Mesenchymal stem cell (in vitro differentiated cells and primary cell): Measurements from ENCODE around the gene MAP3K15.
A peak's percentile ranks its signal among the peaks of the same experiment; 100 is the strongest.

ENCODE experiments used
- DNase-seq: peaks from one replicate; pipeline ENCODE4 v3.0.0-alpha.2; 2013
- H2AFZ ChIP-seq: one replicate; pipeline ENCODE4 v1.6.1; 2013; ENCODE audit warnings: low read depth, mild to moderate bottlenecking, control low read depth, inconsistent platforms, low read length, moderate library complexity
- H2AK5ac ChIP-seq: 2 replicates; pipeline ENCODE4 v1.6.1; 2013; ENCODE audit warnings: low read length, moderate library complexity, mild to moderate bottlenecking, inconsistent platforms; ENCODE audit not compliant: severe bottlenecking
- H2BK120ac ChIP-seq: one replicate; pipeline ENCODE4 v1.6.1; 2013; ENCODE audit warnings: low read depth, mild to moderate bottlenecking, inconsistent platforms, low read length, moderate library complexity
- H2BK12ac ChIP-seq, 2 experiments: one replicate each; pipeline ENCODE4 v1.6.1; 2013; ENCODE audit warnings: inconsistent platforms in 2 of 2, low read length in 2 of 2, mild to moderate bottlenecking in 2 of 2, moderate library complexity in 2 of 2, control low read depth in 1 of 2
- H2BK15ac ChIP-seq: one replicate; pipeline ENCODE4 v1.6.1; 2013; ENCODE audit warnings: mild to moderate bottlenecking, low read depth, inconsistent platforms; ENCODE audit not compliant: poor library complexity, severe bottlenecking
- H2BK5ac ChIP-seq: 2 replicates; pipeline ENCODE4 v1.6.1; 2013; ENCODE audit warnings: low read depth, mild to moderate bottlenecking, low read length, control low read depth, inconsistent platforms; ENCODE audit not compliant: poor library complexity, severe bottlenecking
- H3K14ac ChIP-seq, 2 experiments: one replicate each; pipeline ENCODE4 v1.6.1; 2013; ENCODE audit warnings: inconsistent platforms in 2 of 2, low read length in 2 of 2, control low read depth in 1 of 2, mild to moderate bottlenecking in 1 of 2, moderate library complexity in 1 of 2
- H3K18ac ChIP-seq, 2 experiments: one replicate each; pipeline ENCODE4 v1.6.1; 2013; ENCODE audit warnings: inconsistent platforms in 2 of 2, low read length in 2 of 2, control low read depth in 1 of 2, low read depth in 1 of 2, mild to moderate bottlenecking in 1 of 2
- H3K23ac ChIP-seq, 2 experiments: one replicate each; pipeline ENCODE4 v1.6.1; 2013; ENCODE audit warnings: inconsistent platforms in 2 of 2, low read length in 2 of 2, mild to moderate bottlenecking in 2 of 2, moderate library complexity in 2 of 2, control low read depth in 1 of 2
- H3K27ac ChIP-seq: 2 replicates; pipeline ENCODE4 v1.5.1; 2013; ENCODE audit warnings: mild to moderate bottlenecking, moderate library complexity, low read length, control low read depth, inconsistent platforms; ENCODE audit not compliant: poor library complexity, severe bottlenecking
- H3K27me3 ChIP-seq, 2 experiments: 2 replicates each; pipeline versions ENCODE4 v1.6.1 to v1.7.0; 2013; ENCODE audit warnings: low read length in 2 of 2, mild to moderate bottlenecking in 2 of 2, moderate library complexity in 2 of 2, control low read depth in 1 of 2, inconsistent platforms in 1 of 2; ENCODE audit not compliant: control insufficient read depth in 1 of 2, insufficient read depth in 1 of 2
- H3K36me3 ChIP-seq, 2 experiments: 2 replicates each; pipeline versions ENCODE4 v1.6.1 to v1.7.0; 2013; ENCODE audit warnings: low read length in 2 of 2, control low read depth in 1 of 2, inconsistent platforms in 1 of 2, low read depth in 1 of 2, mild to moderate bottlenecking in 1 of 2; ENCODE audit not compliant: insufficient read depth in 2 of 2, control insufficient read depth in 1 of 2
- H3K4ac ChIP-seq, 2 experiments: one replicate each; pipeline ENCODE4 v1.6.1; 2013; ENCODE audit warnings: inconsistent platforms in 2 of 2, low read length in 2 of 2, mild to moderate bottlenecking in 2 of 2, moderate library complexity in 2 of 2, control low read depth in 1 of 2, low read depth in 1 of 2
- H3K4me1 ChIP-seq: 2 replicates; pipeline ENCODE4 v1.6.1; 2013; ENCODE audit warnings: low read depth, low read length, control low read depth; ENCODE audit not compliant: control insufficient read depth, insufficient read depth
- H3K4me2 ChIP-seq: 2 replicates; pipeline ENCODE4 v1.6.1; 2013; ENCODE audit warnings: low read length, mild to moderate bottlenecking, inconsistent platforms; ENCODE audit not compliant: poor library complexity, severe bottlenecking
- H3K4me3 ChIP-seq, 2 experiments: 2 replicates each; pipeline versions ENCODE4 v1.5.1 to v1.7.0; 2013; ENCODE audit warnings: low read length in 2 of 2, mild to moderate bottlenecking in 2 of 2, control low read depth in 1 of 2, low read depth in 1 of 2; ENCODE audit not compliant: insufficient read depth in 1 of 2
- H3K79me1 ChIP-seq: replicated peaks from 2 replicates; pipeline ENCODE4 v1.6.1; 2013; ENCODE audit warnings: mild to moderate bottlenecking, control low read depth, low read length, inconsistent platforms; ENCODE audit not compliant: poor library complexity, severe bottlenecking
- H3K9ac ChIP-seq: 2 replicates; pipeline ENCODE4 v1.7.0; 2013; ENCODE audit warnings: mild to moderate bottlenecking, low read length, moderate library complexity
- H3K9me3 ChIP-seq: 2 replicates; pipeline ENCODE4 v1.7.0; 2013; ENCODE audit warnings: mild to moderate bottlenecking, low read length; ENCODE audit not compliant: control insufficient read depth
- H4K8ac ChIP-seq: one replicate; pipeline ENCODE4 v1.6.1; 2013; ENCODE audit warnings: inconsistent platforms, mild to moderate bottlenecking, low read length, moderate library complexity
- H4K91ac ChIP-seq: one replicate; pipeline ENCODE4 v1.6.1; 2013; ENCODE audit warnings: mild to moderate bottlenecking, low read length, inconsistent platforms
- WGBS: methylation state at CpG from one replicate; pipeline ENCODE4 v1.1.7; 2013; ENCODE audit warnings: mixed read lengths; 5-methylcytosine and 5-hydroxymethylcytosine counted together

MAP3K15 gene

GRCh38 chrX:19544693-19545305, 29.5 kb upstream of the MAP3K15 start:
- Histone ChIP-seq H4K8ac (no peak overlapping the region), H3K4me3 (no peak overlapping the region), H2BK15ac (no peak overlapping the region), H2BK12ac (no peak overlapping the region), H4K91ac (no peak overlapping the region), H3K14ac (no peak overlapping the region), H3K18ac (no peak overlapping the region), H2AFZ (no peak overlapping the region), H3K27ac (no peak overlapping the region), H2BK5ac (no peak overlapping the region), H2AK5ac (no peak overlapping the region), H3K4me2 (no peak overlapping the region), H3K23ac (no peak overlapping the region), H3K27me3 (no peaks in the 10 kb centered on the region), H3K79me1 (peaks cover 2% of the 10 kb centered on the region), H3K9ac (no peak overlapping the region), H3K4ac (no peak overlapping the region), H3K36me3 (peaks cover 20 to 71% of the 10 kb centered on the region in 2 experiments), H3K4me1 (no peaks in the 10 kb centered on the region), H3K9me3 (no peaks in the 10 kb centered on the region), H2BK120ac (no peak overlapping the region)
- DNase-seq: peak; percentile 58
- WGBS: 68% methylated on average over 3 of the region's 8 CpGs

- Histone ChIP-seq H3K4me2 (no peak overlapping the region), H3K14ac (no peak overlapping the region), H4K91ac (no peak overlapping the region), H3K4me3 (no peak overlapping the region), H3K27me3 (peaks cover 0 to 2% of the 10 kb centered on the region in 2 experiments), H3K23ac (no peak overlapping the region), H4K8ac (no peak overlapping the region), H2AK5ac (no peak overlapping the region), H2BK12ac (no peak overlapping the region), H2AFZ (no peak overlapping the region), H2BK15ac (no peak overlapping the region), H2BK5ac (no peak overlapping the region), H3K4ac (no peak overlapping the region), H3K9ac (no peak overlapping the region), H3K79me1 (peaks cover 2% of the 10 kb centered on the region), H2BK120ac (no peak overlapping the region), H3K27ac (no peak overlapping the region), H3K36me3 (peaks cover 20 to 66% of the 10 kb centered on the region in 2 experiments), H3K9me3 (no peaks in the 10 kb centered on the region), H3K4me1 (no peaks in the 10 kb centered on the region), H3K18ac (no peak overlapping the region)
- 98% methylated on average over 12 of the region's 12 CpGs for whole genome bisulfite sequencing
- DNase-seq: no peak
Observed at GRCh38 chrX:19543951-19544381, 28.7 kb upstream of the MAP3K15 start.

GRCh38 chrX:19543020-19543715, 27.9 kb upstream of the MAP3K15 start:
- no peak overlapping the region for H3K18ac ChIP-seq
- H4K91ac ChIP-seq: no peak overlapping the region
- H2BK120ac ChIP-seq: no peak overlapping the region
- H2AK5ac ChIP-seq: no peak overlapping the region
- no peak for DNase-seq
- no peak overlapping the region for H3K4me3 ChIP-seq
- H3K9ac ChIP-seq: no peak overlapping the region
- H3K23ac ChIP-seq: no peak overlapping the region
- no peak overlapping the region for H3K14ac ChIP-seq
- H3K36me3 ChIP-seq: peaks cover 20 to 58% of the 10 kb centered on the region in 2 experiments
- no peaks in the 10 kb centered on the region for H3K9me3 ChIP-seq
- no peaks in the 10 kb centered on the region for H3K4me1 ChIP-seq
- H2AFZ ChIP-seq: no peak overlapping the region
- H4K8ac ChIP-seq: no peak overlapping the region
- no peak overlapping the region for H2BK15ac ChIP-seq
- H3K27me3 ChIP-seq: peaks cover 0 to 5% of the 10 kb centered on the region in 2 experiments
- no peak overlapping the region for H3K4me2 ChIP-seq
- 96% methylated on average over 9 of the region's 9 CpGs for WGBS
- no peak overlapping the region for H3K27ac ChIP-seq
- H3K79me1 ChIP-seq: peaks cover 2% of the 10 kb centered on the region
- H2BK12ac ChIP-seq: no peak overlapping the region
- no peak overlapping the region for H2BK5ac ChIP-seq
- H3K4ac ChIP-seq: no peak overlapping the region

- no peak overlapping the region for H3K23ac ChIP-seq
- no peak overlapping the region for H4K91ac ChIP-seq
- no peak overlapping the region for H3K9ac ChIP-seq
Observed at GRCh38 chrX:19541931-19542330, 26.6 kb upstream of the MAP3K15 start.

More at GRCh38 chrX:19541931-19542330, 26.6 kb upstream of the MAP3K15 start:
- Histone ChIP-seq H3K18ac (no peak overlapping the region), H2BK15ac (no peak overlapping the region), H2BK120ac (no peak overlapping the region), H2BK12ac (no peak overlapping the region), H3K4me1 (no peaks in the 10 kb centered on the region), H2AK5ac (no peak overlapping the region), H3K27ac (no peak overlapping the region), H2AFZ (no peak overlapping the region), H4K8ac (no peak overlapping the region), H3K4ac (no peak overlapping the region), H3K27me3 (peaks cover 0 to 5% of the 10 kb centered on the region in 2 experiments), H2BK5ac (no peak overlapping the region), H3K4me2 (no peak overlapping the region), H3K9me3 (no peaks in the 10 kb centered on the region), H3K14ac (no peak overlapping the region), H3K4me3 (no peak overlapping the region), H3K36me3 (peaks cover 20 to 51% of the 10 kb centered on the region in 2 experiments), H3K79me1 (peaks cover 2% of the 10 kb centered on the region)
- DNase-seq: no peak
- 96% methylated on average over 15 of the region's 19 CpGs for WGBS
